Measurements from ENCODE around the gene KIAA1328.

Gene KIAA1328

DNA sequence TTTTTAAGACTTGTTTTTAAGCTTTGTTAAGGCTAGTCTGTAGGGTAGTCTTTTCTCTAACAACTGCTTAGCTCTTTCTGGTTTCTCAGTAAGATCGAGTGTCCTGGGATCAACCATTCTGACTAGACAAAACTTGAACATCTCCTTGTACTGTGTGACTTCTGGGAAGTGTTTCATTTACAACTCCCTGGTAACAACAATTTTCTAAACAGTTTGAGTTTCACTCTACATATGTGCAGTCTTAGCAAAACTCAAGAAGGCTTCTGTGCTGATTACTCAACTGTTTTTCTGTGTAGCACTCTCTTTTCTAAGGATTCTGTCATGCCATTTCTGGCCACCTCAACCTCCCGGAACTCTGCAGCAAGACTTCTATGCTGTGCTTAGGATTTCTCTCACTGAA is 204.5 kb downstream of the KIAA1328 start:
- DNase-seq, result no peak
- in situ Hi-C loops (cut with HindIII; ENCODE audit: low pct_ligation_motif_present, low pct_unique_long_range_greater_than_20kb, low sequenced_read_pairs), result no loop called here

DNA sequence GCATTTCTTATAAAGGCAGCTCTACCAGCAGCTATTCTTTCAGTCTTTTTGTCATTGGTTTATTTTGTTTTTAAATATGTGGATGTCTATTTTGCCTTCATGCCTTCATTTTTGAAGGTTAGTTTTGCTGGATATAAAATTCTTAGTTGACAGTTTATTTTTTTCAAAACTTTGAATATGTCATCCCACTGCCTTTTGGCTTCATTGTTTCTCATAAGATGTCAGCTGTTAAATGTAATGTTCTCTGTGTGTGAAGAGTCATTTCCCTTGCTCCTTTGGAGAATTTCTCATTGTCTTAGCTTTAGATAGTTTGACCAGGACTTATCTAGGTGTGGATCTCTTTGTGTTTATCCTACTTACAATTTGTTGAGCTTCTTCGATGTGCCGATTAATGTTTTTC is 213.5 kb downstream of the KIAA1328 start:
- DNase-seq, result no peak
- in situ Hi-C loops (cut with HindIII; ENCODE audit: low pct_ligation_motif_present, low pct_unique_long_range_greater_than_20kb, low sequenced_read_pairs), result no loop called here

DNA sequence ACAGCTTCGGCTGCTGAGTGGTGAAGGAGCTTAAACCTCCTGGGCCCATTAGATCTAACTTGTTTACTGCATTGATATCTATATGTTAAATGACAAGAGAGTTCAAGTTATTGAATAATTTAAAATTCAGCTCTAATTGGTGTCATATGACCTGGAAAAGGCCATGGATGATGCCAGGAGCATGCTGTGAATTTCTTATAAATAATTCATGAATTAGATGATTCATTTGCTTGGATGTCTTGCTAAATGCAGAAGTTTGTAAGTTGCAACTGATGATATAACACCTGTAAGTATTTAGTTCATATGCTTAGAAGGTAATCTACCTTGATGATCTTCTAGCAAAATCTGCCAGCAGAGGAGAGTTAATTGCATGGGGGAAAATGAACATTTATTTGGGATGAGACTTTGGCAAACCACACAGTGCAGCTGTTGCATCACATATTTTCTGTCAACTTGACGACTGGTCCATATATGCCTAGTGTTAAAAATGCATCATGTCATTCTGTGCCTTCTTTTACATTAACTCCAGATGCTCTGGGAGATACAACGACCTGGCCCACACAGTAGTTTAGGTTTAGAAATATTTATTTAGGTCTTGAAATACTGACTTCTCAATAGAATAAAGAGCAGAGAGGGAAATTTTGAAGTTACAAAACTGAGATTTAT is 226.3 kb downstream of the KIAA1328 start:
- in situ Hi-C loops (cut with HindIII; ENCODE audit: low pct_ligation_motif_present, low pct_unique_long_range_greater_than_20kb, low sequenced_read_pairs), result no loop called here

DNA sequence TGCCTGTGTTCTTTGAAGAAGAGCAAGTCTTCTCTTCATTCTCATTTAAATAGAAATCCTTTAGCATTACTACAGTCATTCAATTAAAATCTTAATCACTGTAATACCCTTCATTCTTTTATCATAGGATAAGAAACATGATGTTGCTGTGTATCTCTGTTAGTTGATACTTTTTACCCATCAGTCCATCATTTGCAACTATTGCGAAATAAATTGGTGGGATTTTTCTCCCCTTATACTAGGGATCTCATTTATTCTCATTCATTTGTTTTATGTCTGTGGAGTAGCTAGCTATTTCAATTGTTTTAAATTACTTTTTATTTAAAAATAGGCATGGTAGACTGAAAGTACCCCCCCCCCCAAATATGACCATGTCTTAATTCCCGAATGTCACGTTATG is 235.3 kb downstream of the KIAA1328 start:
- in situ Hi-C loops (cut with HindIII; ENCODE audit: low pct_ligation_motif_present, low pct_unique_long_range_greater_than_20kb, low sequenced_read_pairs), result no loop called here
- DNase-seq, result no peak

More for the DNA sequence above, 226.3 kb downstream of the KIAA1328 start:
- DNase-seq, result no peak

DNA sequence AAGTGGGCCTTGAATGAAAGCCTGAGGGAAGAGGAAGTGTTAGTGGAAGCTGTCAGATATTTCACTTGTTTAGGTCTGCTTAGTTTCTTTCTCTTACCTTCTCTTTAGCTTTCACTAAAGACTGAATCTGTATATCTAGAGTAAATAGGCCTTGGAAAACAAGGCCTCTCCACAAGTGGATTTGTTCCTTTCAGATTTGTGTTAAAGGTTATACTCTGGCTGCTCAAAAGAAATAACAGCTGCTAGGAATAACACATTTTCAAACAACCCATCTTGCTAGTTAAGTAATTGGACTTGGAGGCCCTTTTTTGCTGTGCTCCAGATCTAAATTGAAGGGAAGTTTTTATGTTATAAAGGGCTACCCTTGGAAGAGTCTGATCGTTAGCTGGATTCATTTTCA is 236.3 kb downstream of the KIAA1328 start:
- DNase-seq, result no peak
- in situ Hi-C loops (cut with HindIII; ENCODE audit: low pct_ligation_motif_present, low pct_unique_long_range_greater_than_20kb, low sequenced_read_pairs), result no loop called here

DNA sequence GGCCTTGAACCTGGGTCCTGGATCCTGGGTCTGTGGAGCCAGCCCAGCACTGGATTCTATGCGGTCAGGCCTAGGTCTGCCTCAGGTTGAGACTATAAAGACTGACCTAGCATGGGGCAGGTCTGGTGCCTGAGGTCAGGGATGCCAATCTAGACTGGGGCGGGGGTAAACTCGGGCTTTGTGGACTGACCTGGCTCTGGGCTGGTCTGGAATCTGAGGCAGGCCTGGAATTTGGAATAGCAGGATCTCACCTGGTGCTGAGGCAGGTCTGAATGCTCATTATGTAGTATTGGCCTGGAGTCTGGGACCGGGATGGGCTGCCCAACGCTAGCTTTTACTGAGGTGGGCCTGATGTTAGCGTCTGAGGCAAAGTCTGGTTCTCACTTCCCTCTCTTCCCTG is 256.0 kb downstream of the KIAA1328 start:
- in situ Hi-C loops (cut with HindIII; ENCODE audit: low pct_ligation_motif_present, low pct_unique_long_range_greater_than_20kb, low sequenced_read_pairs), result no loop called here
- no peak for DNase-seq

DNA sequence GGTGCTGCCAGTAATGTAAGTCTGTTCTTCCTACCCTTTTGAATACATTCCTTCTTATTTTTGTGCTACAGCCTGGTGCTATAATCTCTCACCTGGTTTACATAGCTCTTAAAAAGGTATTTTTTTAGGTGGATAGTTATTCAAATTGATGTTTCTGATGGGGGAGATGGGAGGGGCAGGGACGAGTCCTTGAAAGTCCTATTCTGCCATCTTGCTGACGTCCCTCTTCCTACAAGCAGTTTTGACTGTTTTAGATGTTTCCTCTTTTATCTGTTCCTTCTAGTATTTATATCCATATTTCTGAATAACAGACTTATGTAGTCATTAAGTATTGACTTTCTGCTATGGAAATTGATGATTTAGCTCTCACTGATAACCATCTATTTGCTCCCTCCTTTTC is 256.4 kb downstream of the KIAA1328 start:
- in situ Hi-C loops (cut with HindIII; ENCODE audit: low pct_ligation_motif_present, low pct_unique_long_range_greater_than_20kb, low sequenced_read_pairs), result no loop called here
- no peak for DNase-seq

DNA sequence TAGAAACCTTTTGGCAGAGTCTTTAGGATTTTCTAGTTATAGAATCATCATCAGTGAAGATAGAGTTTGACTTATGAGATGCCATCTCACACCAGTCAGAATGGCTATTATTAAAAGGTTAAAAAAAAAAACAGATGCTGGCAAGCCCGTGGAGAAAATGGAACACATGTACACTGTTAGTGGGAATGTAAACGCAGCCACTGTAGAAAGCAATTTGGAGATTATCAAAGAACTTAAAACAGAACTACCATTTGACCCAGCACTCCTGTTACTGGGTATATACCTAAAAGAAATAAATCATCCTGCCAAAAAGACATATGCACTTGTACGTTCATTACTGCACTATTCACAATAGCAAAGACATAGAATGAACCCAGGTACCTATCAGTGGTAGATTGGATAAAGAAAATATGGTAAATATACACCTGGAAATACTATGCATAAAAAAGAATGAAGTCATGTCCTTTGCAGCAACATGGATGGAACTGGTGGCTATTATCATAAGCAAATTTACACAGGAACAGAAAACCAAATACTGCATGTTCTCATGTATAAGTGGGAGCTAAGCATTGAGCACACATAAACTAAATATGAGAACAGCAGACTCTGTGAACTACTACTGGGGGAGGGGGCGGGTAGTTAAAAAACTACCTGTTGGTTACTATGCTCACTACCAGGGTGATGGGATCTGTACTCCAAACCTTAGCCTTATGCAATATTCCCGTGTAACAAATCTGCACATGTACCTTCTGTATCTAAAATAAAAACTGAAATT is 279.0 kb downstream of the KIAA1328 start:
- in situ Hi-C loops (cut with HindIII; ENCODE audit: low pct_ligation_motif_present, low pct_unique_long_range_greater_than_20kb, low sequenced_read_pairs), result no loop called here
- no peak for DNase-seq

DNA sequence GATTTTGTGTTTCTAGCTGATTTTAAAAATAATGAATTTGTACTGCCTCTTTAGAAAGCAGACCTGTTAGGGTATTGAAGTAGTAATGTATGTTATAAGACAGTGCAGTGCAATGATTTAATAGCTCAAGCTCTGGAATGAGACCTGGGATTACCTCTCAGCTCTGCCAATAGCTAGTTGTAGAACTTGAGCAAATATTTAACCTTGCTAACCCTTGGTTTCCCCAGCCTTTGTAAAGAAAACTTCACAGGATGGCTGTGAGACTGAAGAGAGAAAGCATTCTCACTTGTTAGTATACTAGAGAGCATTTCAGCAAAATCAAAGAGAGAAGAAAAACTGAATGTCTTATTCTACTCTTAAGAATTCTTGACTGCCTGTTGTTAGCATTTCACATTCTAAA is 293.9 kb downstream of the KIAA1328 start:
- DNase-seq, result no peak
- in situ Hi-C loops (cut with HindIII; ENCODE audit: low pct_ligation_motif_present, low pct_unique_long_range_greater_than_20kb, low sequenced_read_pairs), result no loop called here

DNA sequence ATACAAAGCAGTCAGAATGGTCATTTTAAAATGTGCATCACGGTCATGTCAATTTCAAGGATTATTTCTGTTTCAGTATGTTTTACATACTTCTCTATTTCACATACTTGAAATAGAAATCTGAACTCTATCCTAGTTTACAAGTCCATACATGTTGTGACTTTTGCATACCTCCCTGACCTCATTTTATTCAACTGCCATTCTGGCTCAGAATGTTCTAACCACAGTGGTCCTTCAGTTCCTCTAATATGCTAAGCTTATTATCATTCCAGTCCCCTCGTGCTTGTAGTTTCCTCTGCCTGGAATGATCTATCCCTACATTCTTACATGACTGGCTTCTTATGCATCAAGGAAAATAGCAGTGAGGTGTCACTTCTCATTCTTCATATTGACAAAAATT is 295.6 kb downstream of the KIAA1328 start:
- in situ Hi-C loops (cut with HindIII; ENCODE audit: low pct_ligation_motif_present, low pct_unique_long_range_greater_than_20kb, low sequenced_read_pairs), result no loop called here
- no peak for DNase-seq

DNA sequence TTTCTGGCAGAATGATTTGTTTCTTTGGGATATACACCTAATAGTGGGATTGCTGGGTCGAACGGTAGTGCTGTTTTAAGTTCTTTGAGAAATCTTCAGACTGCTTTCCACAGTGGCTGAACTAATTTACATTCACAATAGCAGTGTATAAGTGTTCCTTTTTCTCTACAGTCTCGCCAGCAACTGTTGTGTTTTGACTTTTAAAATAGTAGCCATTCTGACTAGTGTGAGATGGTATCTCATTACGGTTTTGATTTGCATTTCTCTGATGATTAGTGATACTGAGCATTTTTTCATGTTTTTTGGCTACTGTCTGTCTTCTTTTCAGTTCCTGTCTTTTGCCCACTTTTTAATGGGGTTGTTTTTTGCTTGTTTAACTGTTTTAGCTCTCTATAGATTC is 306.2 kb downstream of the KIAA1328 start:
- in situ Hi-C loops (cut with HindIII; ENCODE audit: low pct_ligation_motif_present, low pct_unique_long_range_greater_than_20kb, low sequenced_read_pairs), result no loop called here
- no peak for DNase-seq

DNA sequence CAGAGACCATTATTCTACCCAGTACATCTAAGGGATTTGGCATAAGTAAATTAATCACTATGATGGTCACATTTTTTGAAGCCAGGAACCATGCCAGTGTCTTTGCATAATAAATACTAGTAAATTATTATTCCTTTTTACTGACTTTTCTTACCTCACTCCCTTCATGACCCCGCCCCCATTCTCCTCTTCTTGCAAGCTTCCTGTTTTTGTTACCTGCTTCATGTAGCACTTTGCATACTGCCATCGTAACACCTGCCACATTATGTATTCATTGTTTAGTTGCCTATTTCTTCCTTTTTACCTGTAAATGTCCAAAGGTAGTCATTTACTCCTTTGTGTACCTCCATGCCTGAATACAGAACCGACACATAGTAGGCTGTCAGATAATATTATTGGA is 309.5 kb downstream of the KIAA1328 start:
- DNase-seq, result no peak
- in situ Hi-C loops (cut with HindIII; ENCODE audit: low pct_ligation_motif_present, low pct_unique_long_range_greater_than_20kb, low sequenced_read_pairs), result no loop called here

DNA sequence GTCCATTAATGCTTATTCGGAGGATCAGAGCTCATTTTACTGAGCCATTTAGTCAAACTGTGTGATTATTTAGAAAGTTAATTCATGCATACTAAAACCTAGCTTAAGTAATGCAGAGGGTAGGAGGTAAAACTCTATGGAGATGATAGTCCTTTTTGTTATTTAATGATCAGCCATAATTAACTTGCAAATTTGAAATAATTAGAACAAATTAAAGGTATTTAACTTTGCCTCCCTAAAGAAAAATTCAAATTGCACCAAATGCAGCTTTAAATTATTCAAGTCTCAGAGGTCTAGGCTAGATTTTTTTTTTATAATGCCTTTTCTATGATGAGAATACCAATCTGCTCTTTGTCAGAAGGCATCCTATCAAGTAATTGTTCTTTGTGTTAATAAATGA is 310.9 kb downstream of the KIAA1328 start:
- no peak for DNase-seq
- in situ Hi-C loops (cut with HindIII; ENCODE audit: low pct_ligation_motif_present, low pct_unique_long_range_greater_than_20kb, low sequenced_read_pairs), result no loop called here

DNA sequence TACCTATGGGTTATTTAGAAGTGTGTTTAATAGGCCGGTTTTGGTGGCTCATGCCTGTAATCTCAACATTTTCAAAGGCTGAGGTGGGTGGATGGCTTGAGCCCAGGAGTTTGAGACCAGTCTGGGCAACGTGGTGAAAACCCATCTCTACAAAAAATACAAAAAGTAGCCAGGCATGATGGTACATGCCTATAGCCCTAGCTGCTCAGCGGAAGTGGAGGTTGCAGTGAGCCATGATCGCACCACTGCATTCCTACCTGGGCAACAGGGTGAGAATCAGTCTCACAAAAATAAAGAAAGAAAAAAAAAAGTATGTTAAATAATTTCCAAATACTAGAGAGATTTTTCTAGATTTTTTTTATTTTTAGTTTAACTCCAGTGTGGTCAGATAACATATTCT is 316.0 kb downstream of the KIAA1328 start:
- no peak for DNase-seq
- in situ Hi-C loops (cut with HindIII; ENCODE audit: low pct_ligation_motif_present, low pct_unique_long_range_greater_than_20kb, low sequenced_read_pairs), result no loop called here

DNA sequence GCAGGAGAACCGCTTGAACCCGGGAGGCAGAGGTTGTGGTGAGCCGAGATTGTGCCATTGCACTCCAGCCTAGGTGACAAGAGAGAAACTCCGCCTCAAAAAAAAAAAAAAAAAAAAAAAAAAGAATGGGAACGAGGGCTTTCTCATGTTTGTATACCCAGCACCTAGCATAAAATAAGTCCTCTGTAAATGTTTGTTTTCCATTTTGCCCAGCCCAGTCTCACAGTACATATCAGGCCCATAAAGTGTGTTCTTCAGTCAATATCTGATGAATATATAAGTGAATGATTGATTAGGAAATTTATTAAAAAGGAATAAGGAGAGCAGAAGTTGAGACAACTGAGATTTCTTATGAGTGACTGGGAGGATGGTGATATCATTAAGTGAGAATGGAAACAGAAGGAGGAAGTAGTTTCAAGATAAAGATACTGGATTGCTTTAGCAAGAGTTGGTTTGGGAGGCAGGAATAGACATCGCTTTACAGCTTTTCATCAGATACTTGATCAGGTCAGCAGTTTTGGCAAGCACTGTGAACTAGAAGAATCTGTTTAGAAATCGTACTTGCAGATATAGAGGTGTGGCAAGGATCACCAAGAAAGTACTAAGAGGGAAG is 327.5 kb downstream of the KIAA1328 start:
- no peak for DNase-seq
- in situ Hi-C loops (cut with HindIII; ENCODE audit: low pct_ligation_motif_present, low pct_unique_long_range_greater_than_20kb, low sequenced_read_pairs), result no loop called here

DNA sequence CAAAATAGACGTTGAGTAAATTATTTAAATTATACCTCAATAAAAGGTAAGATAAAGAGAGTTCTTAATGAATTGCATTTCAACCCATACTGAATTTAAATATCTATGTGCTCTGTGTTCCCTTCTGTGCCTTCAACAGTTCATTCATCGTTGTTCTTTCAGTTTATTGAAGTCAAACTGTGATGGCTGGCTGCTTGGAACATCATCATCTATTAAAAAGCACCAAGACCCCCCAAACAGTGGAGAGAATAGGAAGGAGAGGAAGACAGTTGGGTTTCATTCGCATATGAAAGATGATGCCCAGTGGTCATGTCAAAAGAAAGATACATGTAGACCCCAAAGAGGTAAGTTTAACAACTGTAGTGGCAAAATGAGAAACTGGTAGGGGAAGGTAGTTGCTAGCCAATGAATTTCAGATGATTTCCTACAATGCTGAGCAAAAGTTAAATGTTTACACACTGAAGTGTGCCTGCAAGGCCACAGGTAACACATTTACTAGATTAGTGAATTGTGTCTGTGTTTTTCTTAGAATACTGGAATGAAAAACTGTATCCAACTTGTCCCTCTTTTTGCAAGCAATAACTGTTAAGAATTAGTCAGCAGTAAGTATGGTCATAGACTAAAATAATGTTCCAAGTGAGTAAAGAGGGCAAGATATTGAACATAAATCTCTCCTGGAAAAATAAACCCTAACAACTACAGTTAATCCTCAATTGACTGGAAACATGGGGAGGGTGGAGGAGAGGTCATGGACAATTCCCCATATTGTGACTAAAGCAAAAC is 331.3 kb downstream of the KIAA1328 start:
- in situ Hi-C loops (cut with HindIII; ENCODE audit: low pct_ligation_motif_present, low pct_unique_long_range_greater_than_20kb, low sequenced_read_pairs), result no loop called here
- DNase-seq, result no peak

DNA sequence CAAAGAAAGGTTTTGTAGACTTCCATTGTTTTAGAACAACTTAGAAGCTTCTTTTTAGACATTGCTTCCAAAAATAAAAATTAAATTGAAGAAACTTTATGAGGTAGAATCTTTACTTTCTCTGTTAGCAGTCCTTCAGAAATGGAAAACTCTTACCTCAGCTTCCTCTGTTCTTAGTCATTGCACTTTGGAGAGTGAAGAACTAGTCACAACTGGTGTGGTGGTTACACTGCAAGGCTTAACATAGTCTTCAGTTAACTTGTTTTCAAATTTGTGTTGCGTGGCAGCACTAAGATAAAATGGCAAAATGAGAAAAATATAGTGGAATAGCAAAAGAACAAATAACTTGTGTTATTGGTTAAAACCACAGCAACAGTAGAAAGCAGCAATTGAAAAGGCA is 332.6 kb downstream of the KIAA1328 start:
- no peak for DNase-seq

DNA sequence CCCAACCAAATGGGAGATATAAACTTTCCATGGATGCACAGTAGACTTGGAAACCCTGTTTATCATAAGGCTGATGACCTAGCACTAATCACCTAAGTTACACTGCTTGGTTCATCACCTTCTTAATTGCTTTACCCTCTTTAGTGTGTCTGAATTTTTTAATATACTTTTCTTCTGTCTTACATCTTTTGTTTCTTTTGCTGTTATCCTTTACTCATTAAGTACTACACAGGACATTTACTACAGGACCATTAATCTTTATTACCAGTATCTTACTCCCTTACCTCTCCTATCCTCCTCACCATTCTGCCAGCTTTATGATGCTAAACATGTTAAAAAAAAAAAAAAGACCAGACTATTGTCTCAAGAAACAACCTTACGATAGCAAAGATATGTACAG is 333.6 kb downstream of the KIAA1328 start:
- DNase-seq, result no peak
- in situ Hi-C loops (cut with HindIII; ENCODE audit: low pct_ligation_motif_present, low pct_unique_long_range_greater_than_20kb, low sequenced_read_pairs), result no loop called here

More for the DNA sequence above, 332.6 kb downstream of the KIAA1328 start:
- in situ Hi-C loops (cut with HindIII; ENCODE audit: low pct_ligation_motif_present, low pct_unique_long_range_greater_than_20kb, low sequenced_read_pairs), result no loop called here

DNA sequence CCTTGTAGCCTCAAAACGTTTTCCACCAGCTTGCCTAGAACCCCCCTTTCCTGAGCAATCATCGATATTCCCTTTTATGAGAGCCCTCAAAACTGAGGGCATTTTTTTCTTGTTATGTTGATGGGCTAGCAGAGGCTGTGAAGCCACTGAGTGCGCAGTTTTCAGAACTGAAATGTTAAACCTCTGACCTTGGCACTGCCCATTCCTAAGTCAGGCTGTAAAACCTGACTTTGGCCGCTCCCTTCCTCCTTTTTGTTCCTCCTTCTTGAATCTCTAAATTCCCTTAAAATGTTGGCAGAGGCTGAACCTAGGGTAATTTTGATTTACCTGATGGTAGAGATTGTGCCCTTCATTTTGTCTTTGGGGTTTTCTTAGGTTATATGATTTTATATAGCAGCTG is 334.2 kb downstream of the KIAA1328 start:
- DNase-seq, result no peak
- in situ Hi-C loops (cut with HindIII; ENCODE audit: low pct_ligation_motif_present, low pct_unique_long_range_greater_than_20kb, low sequenced_read_pairs), result no loop called here
